GM13976 (cell line): ENCODE results near the gene SHTN1.

Source experiments
- DNase-seq: peaks from one replicate; pipeline ENCODE4 v3.0.0; 2012; ENCODE audit warnings: low spot score
- in situ Hi-C: fragments of 300-500 bp; cut with MboI; formaldehyde crosslinking; loops from one replicate; pipeline ENCODE4 v1.12.0; 2022; ENCODE audit warnings: low sequenced_read_pairs, mixed read lengths, inconsistent platforms; ENCODE audit not compliant: unreplicated experiment
- TF ChIP-seq, protein P1 (sequence below): IDR thresholded peaks from 2 replicates; pipeline ENCODE4 v1.5.1; 2012; ENCODE audit warnings: borderline replicate concordance, mild to moderate bottlenecking; ENCODE audit not compliant: insufficient read depth; ENCODE audit errors: extremely low read depth, missing control alignments, control extremely low read depth

Gene SHTN1

GRCh38 chr10:116866066-116866465 is 138.9 kb downstream of the SHTN1 start:
- no peak for DNase-seq
- in situ Hi-C loops: no loop called here
- TF ChIP-seq, protein P1, sequence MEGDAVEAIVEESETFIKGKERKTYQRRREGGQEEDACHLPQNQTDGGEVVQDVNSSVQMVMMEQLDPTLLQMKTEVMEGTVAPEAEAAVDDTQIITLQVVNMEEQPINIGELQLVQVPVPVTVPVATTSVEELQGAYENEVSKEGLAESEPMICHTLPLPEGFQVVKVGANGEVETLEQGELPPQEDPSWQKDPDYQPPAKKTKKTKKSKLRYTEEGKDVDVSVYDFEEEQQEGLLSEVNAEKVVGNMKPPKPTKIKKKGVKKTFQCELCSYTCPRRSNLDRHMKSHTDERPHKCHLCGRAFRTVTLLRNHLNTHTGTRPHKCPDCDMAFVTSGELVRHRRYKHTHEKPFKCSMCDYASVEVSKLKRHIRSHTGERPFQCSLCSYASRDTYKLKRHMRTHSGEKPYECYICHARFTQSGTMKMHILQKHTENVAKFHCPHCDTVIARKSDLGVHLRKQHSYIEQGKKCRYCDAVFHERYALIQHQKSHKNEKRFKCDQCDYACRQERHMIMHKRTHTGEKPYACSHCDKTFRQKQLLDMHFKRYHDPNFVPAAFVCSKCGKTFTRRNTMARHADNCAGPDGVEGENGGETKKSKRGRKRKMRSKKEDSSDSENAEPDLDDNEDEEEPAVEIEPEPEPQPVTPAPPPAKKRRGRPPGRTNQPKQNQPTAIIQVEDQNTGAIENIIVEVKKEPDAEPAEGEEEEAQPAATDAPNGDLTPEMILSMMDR: no peak

DNA sequence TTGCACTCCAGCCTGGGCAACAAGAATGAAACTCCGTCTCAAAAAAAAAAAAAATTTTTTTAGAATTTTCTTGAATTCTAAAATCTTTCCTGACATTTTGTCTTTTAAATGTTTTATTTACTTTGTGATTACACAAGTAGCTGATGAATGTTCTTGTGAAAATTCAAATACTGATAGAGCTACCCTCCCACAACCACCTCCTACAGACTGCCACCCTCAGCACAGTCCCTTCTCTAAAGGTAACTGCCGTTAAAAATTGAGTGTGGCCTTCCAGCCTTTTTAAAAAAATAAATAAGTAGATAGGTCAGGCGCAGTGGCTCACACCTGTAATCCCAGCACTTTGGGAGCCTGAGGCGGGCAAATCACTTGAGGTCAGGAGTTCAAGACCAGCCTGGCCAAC is 140.6 kb downstream of the SHTN1 start:
- DNase-seq: no peak
- in situ Hi-C loops: no loop called here

GRCh38 chr10:116861796-116862195 is 143.2 kb downstream of the SHTN1 start:
- in situ Hi-C loops: no loop called here
- TF ChIP-seq, protein P1: no peak
- no peak for DNase-seq

More for the DNA sequence above, 140.6 kb downstream of the SHTN1 start:
- TF ChIP-seq, protein P1: no peak

DNA sequence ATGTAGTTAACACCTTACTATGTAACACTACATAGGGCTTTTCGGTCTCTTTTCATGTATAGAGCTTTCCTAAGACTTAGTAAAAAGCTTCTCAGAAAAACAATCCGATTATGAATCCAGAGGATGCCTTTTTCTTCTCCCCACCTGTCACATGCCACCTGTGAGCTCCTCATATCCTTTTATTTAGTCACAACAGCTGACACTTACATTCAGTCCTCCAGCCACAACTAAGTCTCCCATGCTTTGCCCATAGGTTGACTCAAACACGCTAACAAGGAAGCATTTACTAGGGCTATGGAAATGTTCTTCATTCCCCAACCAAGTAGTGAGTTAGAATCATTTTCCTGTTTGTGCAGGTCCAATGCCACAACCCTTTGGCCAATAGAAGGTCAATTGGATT is 147.8 kb downstream of the SHTN1 start:
- TF ChIP-seq, protein P1: no peak
- in situ Hi-C loops: no loop called here
- no peak for DNase-seq

- DNase-seq: no peak
- in situ Hi-C loops: no loop called here
- TF ChIP-seq, protein P1: no peak
Observed at GRCh38 chr10:116853701-116854100, 151.3 kb downstream of the SHTN1 start.

DNA sequence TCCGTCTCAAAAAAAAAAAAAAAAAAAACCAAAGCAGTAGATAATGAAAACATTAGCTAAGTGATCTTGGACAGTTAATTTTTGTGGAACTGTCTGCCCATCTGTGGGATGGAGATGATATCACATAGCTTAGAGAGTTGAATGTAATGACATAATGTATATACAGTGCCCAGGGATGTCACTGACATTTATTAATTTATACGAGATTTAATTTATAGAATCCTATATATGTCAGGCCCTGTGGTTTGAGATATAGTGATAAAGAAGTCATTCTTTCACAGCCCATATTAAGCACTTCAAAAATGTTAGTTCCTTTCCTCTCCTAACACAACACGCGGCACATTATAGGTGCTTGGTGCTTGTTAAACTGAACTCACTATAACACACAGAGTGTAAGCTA is 151.7 kb downstream of the SHTN1 start:
- in situ Hi-C loops: no loop called here
- TF ChIP-seq, protein P1: no peak
- no peak for DNase-seq

DNA sequence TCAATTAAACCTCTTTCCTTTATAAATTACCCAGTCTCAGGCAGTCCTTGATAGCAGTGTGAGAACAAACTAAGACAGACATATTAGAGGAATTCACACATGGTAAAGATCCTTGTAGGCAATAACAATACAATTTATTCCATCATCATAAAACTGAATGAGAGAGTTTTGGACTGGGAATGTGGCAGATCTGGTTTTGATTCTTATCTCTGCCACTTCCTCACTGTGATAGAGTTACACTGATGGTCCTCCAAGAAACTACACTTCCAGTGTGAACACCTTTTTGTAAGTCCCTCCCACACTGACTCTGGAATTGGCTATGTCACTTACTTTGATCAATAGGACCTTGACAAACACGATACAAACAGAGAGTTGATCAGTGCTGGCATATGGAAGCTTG is 152.7 kb downstream of the SHTN1 start:
- in situ Hi-C loops: no loop called here
- TF ChIP-seq, protein P1: no peak
- no peak for DNase-seq
